HG02852 (cell line): ENCODE data around the gene PNISR.
A peak's percentile ranks its signal among the peaks of the same experiment; 100 is the strongest.
"Not testable (repeated sequence)": the region's sequence is repeated elsewhere in the genome, so short reads cannot be mapped to it uniquely, and the experiment has no call there.

Experiments
- ATAC-seq: cut with Tn5 transposase; IDR thresholded peaks from one replicate; pipeline ENCODE4 v1.9.1; 2021; ENCODE audit warnings: mild to moderate bottlenecking, moderate library complexity; ENCODE audit not compliant: unreplicated experiment

PNISR gene

DNA sequence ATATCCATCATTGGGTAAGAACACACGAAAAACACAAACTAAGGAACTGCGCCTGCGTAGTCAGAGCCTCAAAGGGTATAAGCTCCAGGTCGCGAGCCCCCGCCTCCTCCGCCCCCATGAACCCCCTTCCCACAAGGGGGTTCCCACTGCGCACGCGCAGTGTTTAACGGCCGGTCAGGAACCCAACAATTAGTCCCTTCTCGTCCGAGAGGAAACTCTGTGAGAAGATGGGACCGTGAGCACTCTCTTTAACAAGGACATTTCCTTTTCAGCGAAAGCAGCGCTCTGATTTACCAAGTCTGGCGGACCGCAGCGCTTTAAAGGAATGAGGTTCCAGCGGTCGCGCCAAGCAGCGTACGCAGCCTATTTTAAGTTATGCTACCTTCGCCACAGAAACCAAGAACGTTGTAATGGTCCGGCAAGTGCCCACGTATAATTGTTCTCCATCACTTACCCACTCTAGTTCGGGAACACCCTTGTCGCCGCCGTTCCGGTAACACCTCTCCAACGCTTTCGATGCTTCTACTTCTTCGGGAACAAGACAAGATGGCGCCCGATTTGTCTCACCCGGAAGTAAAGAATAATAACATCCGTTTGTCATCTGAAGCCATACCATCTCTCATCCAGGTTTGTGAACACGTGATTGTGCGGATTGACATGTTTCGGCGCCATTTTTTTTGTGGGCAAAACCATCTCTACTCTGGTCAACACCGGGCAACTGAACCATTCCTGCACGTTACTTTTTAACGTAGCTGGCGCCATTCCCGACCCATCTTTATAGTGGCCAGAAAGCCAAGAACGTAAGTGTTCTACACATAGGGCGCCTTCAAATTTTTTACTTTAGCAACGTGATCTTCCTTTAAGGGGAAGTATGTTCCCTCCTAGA is at the start of gene PNISR:
Gene PNISR, minus strand, starts transcription at position 548 of the 886 bp plus-strand sequence. CDS start 10,649 bp downstream, outside the sequence.
- peak; percentile 88 for ATAC-seq

DNA sequence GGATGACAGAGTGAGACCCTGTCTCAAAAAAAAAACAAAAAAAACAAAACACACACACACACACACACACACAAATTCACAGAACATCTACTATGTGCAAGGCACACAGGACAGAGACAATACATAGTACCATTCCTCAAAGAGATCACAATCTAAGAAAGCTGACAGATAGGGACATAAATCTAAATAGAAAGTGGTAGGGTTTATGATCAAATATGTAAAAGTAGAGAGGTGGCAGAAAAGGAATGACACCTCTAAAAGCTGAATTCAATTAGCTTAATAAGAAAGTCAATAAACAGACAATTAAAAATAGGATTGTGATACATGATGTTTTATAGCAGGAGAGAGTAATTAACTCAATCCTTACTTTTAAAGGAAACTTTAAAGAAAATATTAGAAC is 48.6 kb upstream of the PNISR start:
- ATAC-seq, result no peak

DNA sequence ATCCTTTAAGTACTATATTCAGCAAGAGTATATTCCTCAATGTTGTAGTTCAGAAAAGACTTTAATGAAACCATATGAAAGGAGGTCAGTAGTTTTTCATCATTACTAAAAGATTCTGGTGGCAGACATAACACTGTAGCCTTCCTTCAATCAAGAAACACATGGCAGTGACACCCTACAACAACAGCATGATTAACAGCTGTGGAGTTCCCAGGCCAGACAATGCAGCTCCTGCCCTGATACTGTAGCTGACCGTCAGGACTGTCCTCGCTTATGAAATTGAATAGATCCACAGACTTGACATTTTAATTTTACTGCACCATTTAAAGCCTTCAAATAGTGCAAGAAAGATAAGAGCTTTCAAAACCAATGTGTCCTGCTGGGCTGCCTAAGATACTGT is 46.5 kb upstream of the PNISR start:
- no peak for ATAC-seq

GRCh38 chr6:99467509-99468106 is 42.5 kb upstream of the PNISR start:
- ATAC-seq, result no peak

GRCh38 chr6:99459133-99459532 is 34.0 kb upstream of the PNISR start:
- not testable (repeated sequence) for ATAC-seq

DNA sequence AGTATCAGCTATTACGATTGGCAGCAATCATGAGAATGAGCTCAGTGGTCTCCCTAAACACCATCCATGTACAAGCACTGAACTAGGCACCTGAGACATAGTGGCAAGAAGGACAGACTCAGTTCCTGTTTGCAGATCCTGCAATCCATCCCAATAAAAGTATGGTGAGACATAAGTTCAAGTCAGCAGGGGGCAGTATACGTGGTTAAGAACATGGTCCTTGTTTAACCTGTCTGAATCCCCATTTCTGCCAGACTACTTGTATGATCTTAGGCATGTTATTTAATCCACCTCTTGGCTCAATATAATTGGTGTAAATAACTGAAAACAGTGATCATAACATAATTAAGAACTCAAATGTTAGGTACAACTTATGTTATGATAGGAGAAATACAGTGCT is 33.2 kb upstream of the PNISR start:
- no peak for ATAC-seq

DNA sequence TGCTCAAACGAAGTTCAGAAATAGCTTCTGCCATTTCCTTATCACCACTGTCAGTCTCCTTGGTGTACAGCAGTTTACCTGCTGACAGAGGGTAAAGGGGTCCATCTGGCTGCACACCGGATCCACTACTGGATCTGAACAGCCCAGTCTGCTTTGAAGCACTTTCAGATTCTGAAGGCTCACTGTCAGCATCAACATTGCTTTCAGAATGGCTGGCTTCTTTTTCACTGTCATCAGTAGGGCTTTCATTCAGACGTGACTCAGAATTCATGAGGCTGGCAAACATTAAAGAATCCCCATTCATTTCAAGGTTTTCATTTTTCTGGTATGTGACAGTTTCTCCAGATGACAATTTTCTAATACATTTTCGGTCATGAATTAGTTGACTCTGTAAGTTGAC is 21.0 kb upstream of the PNISR start:
- peak; percentile 66 for ATAC-seq

DNA sequence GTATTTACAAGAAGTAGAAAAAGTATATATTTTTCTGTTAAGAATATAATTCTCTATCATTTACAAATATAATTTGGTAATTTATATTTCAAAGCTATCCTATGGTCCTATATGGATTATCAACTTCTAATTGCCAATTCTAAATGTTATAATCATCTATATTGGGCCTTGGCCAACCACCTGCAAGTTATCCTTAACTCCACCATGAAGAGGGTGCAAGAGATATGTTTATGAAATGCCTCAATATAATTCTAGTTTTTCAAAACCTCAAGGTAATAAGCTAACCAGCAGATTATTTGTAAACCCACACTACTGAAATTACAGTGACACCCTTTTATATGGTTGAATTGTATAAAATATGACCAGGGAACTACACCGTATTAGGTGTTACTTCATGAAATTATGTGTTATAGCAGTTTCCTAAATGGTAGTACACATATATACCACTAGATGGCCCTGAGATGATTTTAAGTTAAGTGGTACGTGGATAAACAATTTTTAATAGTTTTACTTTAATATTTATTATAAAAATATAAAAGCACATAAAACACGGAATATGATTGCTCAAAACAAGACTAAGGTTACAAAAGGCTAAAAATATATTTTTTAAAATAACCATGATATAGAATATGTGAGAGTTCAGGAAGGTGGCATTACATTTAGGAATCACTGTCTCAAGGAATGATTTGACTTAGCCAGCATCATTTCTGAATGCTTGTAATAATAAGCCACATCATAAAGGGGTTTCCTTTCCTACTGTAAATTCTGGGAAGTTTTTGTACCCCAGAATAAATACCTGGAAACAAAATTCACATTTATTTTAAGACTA is 9.8 kb upstream of the PNISR start:
- ATAC-seq, result peak; percentile 73

DNA sequence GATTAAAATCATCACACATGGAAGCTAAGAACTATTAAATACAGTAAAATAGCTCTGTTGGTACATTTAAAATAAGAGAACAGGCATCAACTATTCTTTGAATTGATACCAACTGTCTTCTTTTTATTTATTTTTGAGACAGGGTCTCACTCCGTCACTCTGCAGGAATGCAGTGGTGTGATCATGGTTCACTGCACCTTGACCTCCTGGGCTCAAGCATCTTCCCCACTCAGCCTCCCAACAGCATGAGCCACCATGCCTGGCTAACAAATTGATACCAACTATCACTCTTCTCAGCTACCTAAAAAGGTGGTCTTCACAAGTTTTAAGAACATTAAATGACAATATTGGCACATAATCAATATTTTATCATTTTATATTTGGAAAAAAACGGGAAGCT is 7.8 kb upstream of the PNISR start:
- ATAC-seq, result no peak

GRCh38 chr6:99431901-99432300 is 6.8 kb upstream of the PNISR start:
- ATAC-seq, result no peak

DNA sequence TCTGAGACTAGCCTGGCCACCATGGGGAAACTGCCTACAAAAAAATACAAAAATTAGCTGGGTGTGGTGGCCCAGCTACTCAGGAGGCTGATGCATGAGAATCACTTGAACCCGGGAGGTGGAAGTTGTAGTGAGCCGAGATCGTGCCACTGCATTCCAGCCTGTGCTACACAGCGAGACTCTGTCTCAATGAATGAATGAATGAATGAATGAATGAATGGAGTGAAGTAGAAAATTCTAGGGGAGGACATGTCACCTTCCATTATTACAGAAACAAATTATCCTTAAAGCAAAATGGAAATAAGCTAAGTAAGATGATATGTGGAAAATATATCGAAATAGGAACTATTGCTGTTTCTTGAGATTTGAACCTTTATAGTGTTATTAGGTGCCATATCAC is 2.9 kb upstream of the PNISR start:
- no peak for ATAC-seq

DNA sequence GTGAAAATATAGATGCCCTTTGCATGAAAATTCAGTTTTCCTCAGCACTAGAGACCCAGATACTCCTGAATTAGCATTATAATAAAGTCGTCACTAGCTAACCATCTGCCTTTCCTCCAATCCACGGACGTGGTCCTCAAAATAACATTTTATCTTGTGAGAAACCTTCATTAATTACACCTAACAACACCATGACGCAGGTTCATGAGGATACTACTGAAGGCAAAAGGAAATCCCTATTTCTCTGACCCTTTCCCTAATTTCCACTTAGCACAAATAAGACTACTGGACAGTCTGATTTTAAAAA is 1.3 kb upstream of the PNISR start:
- no peak for ATAC-seq

DNA sequence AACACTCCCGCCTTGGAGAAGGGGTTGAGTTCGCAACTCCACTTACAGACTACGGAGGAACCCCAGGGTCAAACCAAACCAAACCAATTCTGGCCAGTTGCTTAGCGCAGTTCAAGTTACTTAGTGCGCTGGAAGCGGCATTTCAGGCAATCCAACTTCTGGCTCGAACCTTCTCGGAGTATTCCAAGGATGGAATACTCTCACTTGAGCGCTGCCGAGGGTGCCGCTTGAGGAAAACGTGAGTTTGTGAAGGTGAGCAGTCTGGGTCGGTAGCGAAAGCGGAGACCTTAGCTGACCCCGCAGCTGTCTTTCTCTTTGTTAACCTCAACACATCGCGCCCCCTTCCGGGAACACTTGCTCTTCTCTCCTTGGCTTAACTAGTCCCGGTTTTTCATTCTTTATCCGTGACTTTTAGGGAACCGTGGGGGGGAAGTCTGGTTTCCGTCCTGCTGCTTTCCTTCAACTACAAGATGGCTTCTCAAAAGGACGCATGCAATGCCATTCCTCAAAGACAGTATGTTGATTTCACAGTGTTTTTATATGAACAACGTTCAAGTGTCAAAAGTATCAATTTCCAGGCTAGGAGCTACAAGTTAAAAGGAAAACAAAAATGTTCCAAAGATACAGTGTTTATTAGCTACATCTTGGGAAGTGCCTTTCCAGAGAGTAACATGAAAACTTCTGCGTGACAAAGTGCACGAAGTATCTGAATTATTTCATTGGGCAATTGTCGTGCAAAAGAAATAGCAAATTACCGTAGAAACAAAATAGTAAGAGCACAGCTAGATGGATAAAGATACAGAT is 741 bp upstream of the PNISR start:
- peak; percentile 50 for ATAC-seq

DNA sequence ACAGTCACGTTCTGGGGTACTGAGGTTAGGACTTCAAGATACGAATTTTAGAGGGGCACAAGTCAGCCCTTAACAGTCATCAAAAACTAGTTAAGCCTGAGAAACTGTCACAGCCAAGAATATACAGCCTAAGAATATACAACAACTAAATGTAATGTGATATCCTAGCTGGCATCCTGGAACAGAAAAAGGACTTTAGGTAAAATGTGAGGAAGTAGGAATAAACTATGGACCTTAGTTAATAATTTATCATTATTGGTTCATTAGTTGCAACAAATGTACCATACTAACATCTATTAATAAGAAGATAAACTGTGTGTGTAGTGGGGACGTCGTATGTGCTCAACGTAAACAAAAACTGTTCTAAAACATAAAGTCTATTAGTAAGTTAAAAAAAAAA is 1.1 kb downstream of the PNISR start:
- no peak for ATAC-seq

DNA sequence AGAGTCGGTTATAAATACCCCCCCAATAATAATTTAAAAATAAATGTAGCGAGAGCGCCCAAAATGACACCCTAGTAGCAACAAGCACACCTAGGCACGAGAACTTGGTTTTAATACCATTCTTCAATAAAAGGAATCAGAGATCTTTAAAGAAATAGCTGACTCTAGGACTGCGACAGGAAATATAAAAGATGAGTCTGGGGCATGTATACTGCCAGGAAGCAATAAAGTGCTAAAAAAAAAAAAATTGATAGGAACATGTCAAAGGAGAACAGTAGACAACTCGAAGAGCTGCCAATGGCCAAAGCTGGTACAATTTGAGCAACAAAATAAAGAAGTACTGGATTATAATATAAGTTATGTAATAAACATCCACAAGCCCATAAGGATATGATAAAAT is 2.2 kb downstream of the PNISR start:
- ATAC-seq, result no peak

GRCh38 chr6:99416892-99417767 is 8.0 kb downstream of the PNISR start:
- ATAC-seq, result peak; percentile 82

- no peak for ATAC-seq
Observed at GRCh38 chr6:99416226-99416625, 8.9 kb downstream of the PNISR start.

GRCh38 chr6:99415446-99415845 is 9.7 kb downstream of the PNISR start:
- no peak for ATAC-seq

DNA sequence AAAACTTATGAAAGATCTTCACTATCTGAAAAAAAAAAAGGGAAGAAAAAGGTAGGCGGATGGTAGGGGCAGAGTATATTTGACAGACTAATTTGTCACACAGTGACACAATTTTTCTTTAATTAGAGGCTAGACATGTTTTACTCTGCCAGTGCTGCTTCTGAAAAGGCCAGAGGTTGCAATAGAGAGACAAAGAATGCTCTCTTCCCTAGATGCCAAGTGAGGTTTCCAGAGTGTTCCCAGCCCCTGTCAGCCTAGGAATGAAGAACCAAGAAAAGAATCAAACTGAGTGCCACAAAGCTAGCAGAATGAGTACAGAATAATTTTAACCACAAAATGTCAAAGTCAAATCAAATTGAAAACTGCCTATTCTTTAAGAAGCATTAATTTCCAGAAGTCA is 13.0 kb downstream of the PNISR start:
- ATAC-seq, result no peak

GRCh38 chr6:99409672-99410071 is 15.4 kb downstream of the PNISR start:
- ATAC-seq, result no peak
